ENCODE data around the gene USP51.
A peak's percentile ranks its signal among the peaks of the same experiment; 100 is the strongest.
"Not testable (repeated sequence)": the region's sequence is repeated elsewhere in the genome, so short reads cannot be mapped to it uniquely, and the experiment has no call there.

USP51 gene

DNA sequence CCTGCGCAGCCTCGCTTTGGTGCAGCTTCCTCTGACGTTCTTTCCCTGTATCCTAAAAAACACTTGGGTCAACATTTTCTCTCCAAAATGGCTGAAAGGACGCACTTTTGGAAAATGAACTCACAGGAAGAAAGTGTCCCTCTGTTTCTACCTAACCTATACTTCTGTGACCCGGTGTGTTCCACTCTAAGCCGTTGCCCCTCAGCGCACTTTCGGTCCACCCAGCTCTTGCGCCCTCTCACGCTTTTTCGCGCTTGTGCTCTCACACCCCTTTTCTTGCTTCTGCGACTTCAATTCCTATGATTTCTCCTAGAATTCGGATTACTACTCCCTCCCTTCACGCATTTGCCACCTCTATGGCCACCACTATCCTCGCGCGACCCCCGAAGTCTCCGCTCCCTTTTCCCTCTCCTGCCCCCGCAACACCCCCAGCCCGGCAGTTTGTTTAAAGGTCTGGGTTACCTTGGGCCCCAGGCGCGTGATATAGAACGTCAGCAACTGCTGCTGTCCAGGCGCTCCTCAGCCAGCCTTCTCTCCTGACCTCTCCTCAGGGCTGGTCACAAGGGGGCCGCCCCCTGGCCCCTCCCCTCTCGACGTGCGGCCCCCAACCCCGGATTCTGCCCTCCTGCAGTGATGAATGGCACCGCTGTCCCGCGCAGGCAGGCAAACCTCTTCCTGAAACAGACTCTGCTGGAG lies at the start of gene USP51:
TSS of gene USP51 (minus strand) at position 535 of the 696 bp plus-strand sequence. CDS start 909 bp downstream, outside the sequence.
- peak; percentile 7 for DNase-seq (ENCODE audit: low spot score)

DNA sequence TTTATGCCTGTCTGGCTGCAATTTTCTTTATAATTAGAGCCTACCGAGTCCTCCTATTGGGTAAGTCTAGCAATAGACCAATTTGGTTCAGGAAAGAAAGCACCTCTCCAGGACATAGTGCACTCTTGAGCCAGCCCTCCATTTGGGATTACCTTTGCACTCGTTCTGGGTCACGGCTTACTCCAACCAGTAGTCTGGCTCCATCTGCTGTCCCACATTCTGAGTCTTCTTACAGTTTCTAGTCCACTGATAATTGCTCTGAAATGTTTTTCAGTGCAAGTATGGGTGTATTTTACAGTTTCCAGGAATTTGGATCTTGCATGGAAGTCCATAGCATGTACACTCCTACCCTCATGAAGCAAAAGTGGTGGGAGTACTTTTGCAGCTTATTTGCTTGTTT lies 34.8 kb upstream of the USP51 start:
- no peak for DNase-seq (ENCODE audit: low spot score)

DNA sequence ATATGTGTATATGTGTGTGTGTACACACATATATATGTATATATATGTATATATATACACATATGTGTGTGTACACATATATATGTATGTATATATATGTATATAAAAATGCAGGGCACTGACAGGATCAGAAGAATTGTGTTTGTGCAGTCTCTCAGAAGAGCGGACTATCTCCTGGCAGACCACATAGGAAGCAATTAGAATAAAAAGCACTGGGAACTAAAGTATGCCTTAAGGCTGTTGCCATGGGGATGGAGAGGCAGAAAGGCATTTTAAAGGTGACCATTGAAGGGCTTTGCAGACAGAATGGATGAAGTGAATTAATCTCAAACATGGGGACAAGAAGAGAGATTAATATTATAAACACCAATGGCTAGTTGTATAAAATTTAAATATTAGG lies 33.7 kb upstream of the USP51 start:
- no peak for DNase-seq (ENCODE audit: low spot score)

DNA sequence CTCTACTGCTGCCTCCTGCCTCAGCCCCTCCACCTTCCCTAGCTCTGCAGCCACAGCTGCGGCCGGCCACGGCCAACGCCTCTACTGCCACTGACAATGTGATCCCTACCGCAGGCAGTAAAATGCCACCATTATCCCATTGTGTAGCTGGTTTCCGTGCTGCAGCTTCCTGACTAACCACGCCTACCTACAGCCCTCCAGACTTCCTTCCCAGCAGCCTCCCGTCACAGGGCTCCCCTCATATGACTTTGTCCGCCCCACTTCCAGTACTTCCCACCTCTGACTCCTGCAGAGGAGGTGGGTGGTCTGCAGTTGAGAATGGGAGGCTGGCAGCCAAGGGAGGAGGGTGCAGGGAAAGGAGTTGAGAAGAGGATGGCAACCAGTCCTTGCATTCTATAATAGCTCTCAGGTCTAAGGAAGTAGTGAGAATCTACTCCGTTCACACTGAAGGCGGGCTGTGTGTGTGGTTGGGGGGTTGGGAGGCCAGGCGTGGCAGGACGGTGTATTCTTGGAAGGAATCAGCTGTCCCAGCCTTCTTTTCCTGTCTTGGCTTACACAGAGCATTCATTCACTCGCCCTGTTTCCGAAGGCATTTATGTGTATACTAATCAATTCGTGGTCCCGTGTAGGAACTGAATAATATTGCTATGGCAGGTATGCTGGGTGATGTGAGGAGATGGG lies 33.1 kb upstream of the USP51 start:
- DNase-seq (ENCODE audit: low spot score), result no peak

DNA sequence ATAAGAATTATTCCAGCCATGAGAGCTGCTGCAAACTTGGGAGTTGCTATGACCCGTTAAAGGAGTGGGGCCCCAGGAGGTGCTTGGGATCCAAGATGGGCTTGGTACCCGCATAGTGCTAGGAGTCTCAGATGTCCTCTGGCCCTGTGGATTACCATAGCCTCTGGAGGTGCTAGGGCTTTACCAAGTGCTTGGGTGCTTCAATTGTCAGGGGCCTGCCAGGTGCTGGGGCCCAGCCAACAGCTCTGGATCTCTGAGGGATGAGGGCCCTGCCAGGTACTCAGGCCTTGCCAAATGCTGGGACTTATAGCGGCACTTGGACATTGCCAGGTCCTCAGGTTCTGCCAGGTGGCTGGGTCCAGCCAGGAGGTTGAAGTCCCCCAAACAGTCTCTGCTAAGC lies 32.0 kb upstream of the USP51 start:
- DNase-seq (ENCODE audit: low spot score), result no peak

DNA sequence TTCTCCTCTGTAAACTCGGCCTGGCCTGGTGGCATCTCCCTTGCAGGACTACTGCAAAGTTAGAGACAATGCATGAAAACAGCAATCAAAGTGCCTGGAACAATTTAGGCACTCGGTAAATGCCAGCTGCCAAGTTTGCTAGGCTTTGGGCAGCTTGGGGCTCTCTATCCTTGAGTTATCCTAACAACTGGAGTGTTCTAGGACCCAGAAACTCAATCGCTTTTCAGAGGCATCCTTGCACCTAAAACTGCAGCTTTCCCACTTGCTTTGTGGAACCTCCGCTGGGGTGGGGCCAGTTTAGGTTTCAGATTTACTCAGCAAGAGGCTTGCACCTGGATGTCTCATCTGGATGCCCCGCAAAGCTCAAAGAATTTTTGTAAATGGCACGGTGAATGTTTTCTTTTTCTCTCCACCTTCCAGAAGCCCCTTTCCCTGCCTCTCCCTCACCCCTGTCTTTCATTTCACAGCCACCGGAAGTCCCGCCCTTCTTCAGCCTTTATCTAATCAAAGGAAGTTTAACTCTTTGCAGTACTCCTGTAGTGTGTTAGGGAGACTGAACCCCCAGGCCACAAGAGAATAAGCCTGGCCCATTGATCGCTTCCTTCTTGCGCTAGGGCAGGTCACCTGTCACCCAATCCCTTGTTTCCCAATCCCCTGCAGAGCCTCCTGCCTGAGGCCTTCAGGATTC lies 27.3 kb upstream of the USP51 start:
- DNase-seq (ENCODE audit: low spot score), result not testable (repeated sequence)

DNA sequence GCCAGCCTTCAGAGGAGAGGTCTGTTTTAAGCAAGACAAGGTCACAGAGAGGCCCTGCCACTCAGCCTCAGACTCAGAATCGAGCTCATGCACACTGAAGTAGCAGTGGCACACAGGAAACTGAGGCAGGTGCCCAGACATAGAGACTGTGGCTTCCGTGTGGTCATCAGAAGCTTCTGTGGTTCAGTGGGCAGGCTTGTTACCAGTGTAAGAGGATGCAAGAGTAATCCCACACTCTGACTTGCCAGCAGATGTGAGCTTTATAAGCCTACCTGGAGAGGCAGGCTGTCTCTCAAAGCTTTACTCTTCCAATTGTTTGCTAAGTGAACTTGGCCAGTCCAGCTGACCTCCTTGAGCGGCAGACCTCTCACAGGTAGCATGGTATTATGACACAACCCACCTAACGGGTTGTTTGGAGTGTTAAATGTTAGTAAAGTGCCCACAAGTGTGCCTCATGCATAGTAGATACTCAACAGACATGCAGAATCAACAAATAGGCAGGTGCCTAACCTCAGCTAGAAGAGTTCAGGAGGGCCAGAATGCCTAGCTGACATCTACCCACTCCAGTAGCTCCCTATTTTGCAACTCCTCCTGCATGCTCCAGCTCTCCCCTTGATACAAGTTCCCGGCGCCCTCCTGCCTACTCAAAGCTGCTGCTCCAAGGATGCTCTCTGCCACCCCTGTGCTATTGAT lies 23.5 kb upstream of the USP51 start:
- DNase-seq (ENCODE audit: low spot score), result not testable (repeated sequence)

DNA sequence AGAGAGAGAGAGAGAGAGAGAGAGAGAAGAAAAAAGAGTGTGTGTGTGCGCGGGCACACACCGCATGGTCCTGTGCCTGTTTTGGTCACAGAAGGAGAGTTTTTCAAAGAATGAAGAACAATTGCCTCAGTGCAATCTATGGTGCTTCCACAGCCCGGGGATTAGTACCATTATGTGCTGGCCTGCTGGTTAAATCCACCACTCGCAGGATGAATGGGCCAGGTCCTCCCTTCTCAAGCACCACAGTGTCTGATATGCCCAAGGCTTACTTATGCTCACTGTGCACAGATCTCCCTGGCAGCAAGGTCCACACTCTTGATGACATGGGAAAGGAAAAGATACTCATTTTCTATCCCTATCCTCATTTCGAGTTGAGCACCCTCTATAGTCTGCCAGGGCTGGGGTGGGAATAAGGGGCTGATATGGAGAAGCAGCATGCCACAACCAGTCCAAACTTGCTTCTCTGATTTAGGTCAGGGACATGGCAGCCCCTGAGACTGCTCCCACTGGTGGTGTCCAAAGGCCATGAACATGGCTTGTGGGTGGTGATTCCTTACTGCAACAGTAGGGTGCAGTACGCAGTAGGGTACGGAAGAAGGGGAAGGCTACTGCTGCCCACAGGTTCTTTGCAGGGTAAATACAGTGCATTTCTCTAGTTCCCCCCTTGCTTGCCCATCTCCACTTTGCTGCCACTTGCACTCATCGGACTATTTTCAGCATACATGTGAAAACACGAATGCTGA lies 18.9 kb upstream of the USP51 start:
- not testable (repeated sequence) for DNase-seq (ENCODE audit: low spot score)

DNA sequence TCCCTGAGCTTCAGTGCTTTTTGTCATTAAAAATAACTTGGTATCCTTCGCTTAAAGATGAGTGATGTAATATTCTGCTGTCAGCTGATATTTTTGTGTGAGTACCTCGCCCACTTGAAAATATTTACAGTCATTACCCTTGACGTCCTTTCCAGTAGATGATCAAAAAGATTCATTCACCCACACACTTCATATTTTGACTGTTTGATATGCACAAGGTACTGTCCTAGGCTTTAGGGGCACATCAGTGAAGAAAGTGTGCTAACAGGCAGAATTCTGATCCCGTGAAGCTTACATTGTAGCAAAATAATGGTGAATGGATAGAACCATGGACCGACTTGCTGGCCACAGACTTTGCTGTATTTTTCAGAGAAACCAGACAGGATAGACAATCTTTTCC lies 18.1 kb upstream of the USP51 start:
- not testable (repeated sequence) for DNase-seq (ENCODE audit: low spot score)

DNA sequence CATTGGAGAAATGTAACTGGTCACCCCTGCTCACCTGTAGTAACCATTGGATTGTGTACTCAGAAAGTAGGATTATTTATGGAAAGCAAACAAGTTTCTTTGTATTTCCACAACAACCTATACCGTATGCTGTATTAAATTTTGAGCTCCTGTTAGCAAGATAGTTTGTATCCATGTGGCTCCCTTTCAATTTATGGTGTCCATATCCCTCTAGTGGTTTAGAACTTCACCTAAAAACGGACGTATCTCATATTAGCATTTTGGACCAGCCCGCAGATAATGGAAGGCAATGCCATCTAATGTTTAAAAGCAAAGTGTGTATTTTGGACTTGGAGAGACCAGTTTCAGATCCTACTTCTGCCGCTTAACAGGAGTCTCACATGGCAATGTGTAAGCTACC lies 17.4 kb upstream of the USP51 start:
- DNase-seq (ENCODE audit: low spot score), result not testable (repeated sequence)

DNA sequence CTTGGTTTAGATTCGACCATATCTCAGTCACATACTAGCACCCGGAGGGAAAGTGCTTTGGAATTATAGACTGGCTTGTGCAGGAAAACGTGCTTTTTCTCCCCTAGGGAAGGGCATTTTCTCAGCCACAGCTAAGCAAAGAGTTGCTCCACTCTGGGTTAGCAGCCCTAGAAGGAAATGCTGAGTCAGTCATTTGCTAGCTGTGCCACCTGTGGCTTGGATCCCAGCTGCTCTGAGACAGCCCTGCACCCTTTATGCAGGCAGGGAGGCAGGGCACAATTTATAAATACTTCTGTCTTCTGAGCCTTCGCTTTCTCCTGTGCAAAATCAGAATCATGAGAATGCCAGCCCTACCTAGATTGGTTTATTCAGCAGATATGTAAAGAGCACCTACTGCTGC lies 1.3 kb upstream of the USP51 start:
- DNase-seq (ENCODE audit: low spot score), result no peak

DNA sequence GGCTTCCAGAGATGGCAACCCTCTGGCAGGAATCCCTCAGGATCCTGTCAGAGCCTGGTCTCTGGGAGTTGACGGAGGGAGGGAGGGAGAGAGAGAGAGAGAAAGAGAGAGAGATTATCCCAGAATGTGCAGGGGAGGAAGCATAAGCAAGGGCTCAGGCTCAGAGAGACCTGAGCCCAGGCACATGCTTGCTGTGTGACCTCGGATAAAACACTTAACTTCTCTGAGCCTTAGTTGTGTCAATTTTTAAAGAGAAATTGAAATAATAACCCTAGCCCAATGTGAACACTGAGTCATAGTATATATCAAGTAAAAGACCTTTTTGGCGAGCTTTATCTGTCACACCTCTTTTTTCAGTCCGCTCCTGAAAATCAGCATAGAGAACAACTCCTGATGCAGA lies 473 bp upstream of the USP51 start:
- no peak for DNase-seq (ENCODE audit: low spot score)

DNA sequence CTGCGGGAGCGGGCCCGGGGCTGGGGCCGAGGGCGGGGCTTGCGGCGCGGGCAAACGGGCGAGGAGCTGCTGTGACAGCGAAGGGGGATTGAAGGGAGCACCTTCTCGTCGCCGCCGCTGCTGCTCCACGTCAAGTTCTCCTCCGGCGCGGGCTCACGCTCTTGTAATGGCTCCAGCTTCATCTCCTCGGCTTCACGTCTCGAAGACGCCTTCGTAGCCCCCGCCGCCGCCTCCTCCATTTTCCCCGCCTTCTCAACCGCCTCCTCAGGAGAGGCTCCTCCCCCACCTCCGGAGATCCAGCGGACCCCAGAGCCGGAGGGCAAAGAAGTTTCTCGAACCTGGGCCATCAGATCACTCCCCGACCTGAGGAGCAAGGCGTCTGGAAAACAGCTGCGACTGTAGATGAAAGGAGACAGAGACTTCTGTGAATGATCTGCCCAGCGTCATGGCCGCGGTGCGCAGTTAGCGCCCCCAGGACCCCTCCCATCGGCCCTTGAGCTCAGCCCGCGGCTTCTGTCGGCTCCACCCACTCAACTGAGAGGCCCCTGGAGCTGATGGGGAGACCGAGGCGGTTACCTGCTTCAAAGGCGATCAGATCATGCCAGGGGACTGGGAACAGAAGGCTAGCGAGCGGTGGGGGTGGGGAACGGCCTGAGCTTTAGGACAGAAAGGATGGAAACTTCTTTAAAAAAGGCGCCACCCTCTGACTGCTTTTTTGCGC lies 895 bp downstream of the USP51 start:
- peak; percentile 45 for DNase-seq (ENCODE audit: low spot score)

DNA sequence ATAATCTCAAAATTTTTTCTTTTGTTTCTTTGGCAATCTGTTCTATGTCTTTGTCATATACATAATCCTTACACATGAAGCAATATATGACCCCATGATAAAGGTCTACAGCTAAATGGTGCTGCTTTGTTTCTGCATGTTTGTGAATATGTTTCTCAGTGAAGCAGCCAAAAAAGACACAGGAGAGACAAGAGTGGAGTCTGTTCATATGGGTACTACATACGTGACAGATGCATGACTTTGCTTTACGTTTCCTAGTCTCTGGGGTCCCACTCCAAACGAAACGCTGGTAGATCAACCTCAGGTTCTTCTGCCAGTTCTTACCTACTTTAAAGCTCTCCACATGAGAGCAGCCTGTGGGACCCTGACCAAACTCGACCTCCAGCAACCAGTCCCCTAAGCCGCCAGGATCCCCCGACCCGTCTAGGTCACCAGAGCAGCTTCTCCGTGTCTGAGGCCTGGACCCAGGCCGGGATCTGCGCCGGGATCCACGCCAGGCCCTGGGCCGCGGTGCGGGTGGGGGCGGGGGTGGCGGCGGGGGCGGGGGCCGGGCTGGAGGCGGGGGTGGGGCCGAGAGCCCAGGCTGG lies 1.5 kb downstream of the USP51 start:
- no peak for DNase-seq (ENCODE audit: low spot score)

DNA sequence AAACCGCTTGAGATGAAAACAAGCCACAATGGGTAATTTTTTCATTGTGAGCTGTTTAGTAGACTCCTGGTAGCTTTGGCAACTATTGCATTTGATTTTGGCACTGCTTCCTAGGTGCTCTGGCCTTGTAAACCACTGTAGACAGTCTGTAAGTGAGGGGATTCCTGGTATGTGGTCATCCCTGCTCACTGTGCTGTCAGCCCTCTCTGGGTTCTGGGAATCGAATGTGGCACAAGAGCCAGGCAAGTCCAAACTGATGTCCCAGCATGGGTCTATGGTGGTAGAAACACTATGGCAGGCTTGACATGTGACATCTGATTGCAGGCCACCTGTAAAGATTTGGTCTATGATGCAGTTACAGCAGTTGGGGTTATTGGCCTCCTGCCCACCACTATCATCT lies 2.5 kb downstream of the USP51 start:
- no peak for DNase-seq (ENCODE audit: low spot score)

DNA sequence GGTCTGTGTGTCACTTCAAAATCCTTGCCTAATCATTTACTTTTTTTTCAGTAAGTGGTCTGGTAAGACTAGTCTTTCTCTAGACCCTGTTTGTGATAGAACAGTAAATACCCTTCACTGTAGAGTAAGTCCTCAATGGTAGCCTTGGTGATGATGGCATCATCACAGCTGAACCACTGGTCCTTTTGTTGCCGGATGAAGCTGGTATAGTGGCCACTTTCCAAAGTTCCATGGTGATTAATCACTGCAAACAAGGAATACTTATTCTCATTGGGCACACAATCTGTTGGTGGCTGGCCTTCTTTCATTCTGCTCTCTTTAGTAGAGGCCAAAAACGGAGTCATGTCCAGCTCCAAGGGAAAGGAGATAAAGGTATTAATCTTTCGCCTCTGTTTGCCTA lies 2.9 kb downstream of the USP51 start:
- peak; percentile 71 for DNase-seq (ENCODE audit: low spot score)

DNA sequence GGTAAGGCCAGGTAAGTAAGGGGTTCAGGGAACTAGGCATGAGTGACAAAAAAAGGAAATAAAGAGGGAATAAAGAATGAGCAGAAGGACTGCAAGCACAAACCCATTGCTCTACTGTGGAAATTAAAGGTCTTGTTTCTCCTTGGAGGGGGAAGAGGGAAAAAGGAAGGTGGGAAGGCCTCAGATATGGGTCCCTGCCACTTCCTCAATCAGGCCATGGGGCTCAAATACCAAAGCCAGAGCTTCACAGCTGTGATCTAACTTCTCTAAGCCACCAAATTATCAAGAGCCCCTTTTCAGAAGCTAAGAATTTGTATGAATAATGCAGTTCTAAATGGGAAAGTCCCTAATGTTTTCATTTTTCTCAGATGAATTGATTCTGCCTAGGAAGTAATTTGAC lies 4.7 kb downstream of the USP51 start:
- DNase-seq (ENCODE audit: low spot score), result peak; percentile 3

DNA sequence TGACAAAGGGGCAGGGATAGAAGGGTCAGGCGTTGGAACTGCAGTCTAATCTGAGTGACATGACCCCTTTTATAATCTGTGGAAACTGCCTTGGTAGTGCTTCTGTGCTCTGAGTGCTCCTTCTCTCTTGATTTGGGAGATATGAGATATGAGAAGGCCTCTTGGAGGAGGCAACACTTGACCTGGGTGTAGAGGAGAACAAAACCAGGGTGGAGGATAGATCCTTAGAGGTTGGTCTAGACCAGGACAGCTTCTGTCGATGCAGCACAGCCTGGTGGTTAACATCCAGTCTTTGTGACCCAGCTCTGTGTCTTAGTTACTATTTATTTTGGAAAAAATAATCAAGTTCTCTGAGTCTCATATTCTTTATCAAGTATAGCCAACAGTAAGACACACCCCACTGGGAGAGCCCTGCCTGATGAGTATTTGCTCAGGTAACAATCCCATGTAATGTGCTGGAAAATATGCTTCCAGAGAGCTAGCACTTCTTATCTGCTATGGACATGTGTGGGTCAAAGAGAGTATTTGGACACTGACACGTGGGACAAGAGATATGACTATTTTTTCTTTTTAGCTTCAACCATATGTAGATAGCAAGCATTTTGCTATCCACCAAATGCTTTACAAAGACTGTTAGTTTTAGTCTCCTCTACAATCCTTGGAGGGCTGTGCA lies 9.1 kb downstream of the USP51 start:
- DNase-seq (ENCODE audit: low spot score), result no peak

DNA sequence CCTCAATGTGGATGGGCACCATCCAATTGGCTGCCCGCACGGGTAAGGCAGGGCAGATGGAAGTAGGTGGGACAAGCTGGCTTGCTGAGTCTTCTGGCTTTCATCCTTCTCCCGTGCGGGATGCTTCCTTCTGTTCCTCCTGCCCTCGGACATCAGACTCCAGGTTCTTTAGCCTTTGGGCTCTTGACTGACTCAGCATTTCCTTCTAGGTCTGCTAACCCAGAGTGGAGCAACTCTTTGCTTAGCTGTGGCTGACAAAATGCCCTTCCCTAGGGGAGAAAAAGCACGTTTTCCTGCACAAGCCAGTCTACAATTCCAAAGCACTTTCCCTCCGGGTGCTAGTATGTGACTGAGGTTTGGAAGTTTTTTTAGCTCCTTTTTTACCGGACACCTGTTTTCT lies 9.7 kb downstream of the USP51 start:
- DNase-seq (ENCODE audit: low spot score), result not testable (repeated sequence)

DNA sequence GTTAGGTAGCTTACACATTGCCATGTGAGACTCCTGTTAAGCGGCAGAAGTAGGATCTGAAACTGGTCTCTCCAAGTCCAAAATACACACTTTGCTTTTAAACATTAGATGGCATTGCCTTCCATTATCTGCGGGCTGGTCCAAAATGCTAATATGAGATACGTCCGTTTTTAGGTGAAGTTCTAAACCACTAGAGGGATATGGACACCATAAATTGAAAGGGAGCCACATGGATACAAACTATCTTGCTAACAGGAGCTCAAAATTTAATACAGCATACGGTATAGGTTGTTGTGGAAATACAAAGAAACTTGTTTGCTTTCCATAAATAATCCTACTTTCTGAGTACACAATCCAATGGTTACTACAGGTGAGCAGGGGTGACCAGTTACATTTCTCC lies 23.9 kb downstream of the USP51 start:
- not testable (repeated sequence) for DNase-seq (ENCODE audit: low spot score)

Data from kidney tubule cell (primary cell).